ENCODE data around the gene CDKN2C.

- TF ChIP-seq SIN3A (IDR thresholded peaks at IDR 0.05; ENCODE audit: borderline replicate concordance, insufficient read depth, low read depth, low read length), result no peak
- no peak for TF ChIP-seq CTCF (IDR thresholded peaks at IDR 0.05)
- TF ChIP-seq POLR2AphosphoS5 (IDR thresholded peaks at IDR 0.05; ENCODE audit: low read depth, low read length), result no peak
- TF ChIP-seq REST (IDR thresholded peaks at IDR 0.05; ENCODE audit: insufficient read depth in 1 of 2, low read depth in 2 of 2, low read length in 1 of 2), result no peak
- TF ChIP-seq TCF7L2 (IDR thresholded peaks at IDR 0.05; ENCODE audit: low read depth, low read length), result no peak
These were observed 33.7 kb upstream of the CDKN2C start for GRCh38 chr1:50936321-50936720.

Data from Panc1 (cell line).